Stimulated activated CD4-positive, alpha-beta T cell treated with anti-CD3 and anti-CD28 coated beads, Interleukin-4, amount 100 ng/mL, for 48 hours (primary cell): ENCODE measurements around the gene SEC63.
"Not testable (repeated sequence)": the region's sequence is repeated elsewhere in the genome, so short reads cannot be mapped to it uniquely, and the experiment has no call there.

ENCODE experiments used
- DNase-seq, 2 donors: peaks; one replicate each; pipeline ENCODE4 v3.0.0-alpha.2; 2020; ENCODE audit warnings: low read depth in 2 of 2

Gene SEC63

GRCh38 chr6:107931894-107932293, 26.1 kb downstream of the SEC63 start:
- DNase-seq = no peak

DNA sequence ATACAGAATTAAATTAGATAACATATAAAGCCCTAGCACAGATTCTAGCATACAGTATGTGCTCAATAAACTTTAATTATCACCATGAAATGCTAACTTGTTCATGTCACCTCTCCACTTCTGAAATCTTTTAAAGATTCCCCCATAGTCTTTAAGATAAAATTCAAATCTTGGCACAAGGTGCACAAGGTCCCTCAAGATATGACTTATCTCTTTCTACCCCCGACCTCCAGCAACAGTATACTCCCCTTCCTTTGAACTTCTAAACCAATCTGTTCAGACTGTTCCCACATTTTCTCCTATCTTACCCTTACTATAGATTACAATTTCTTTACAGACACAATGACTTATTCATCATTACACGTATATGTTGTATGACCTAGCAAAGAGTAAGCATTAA, 29.0 kb downstream of the SEC63 start:
- no peak for DNase-seq

DNA sequence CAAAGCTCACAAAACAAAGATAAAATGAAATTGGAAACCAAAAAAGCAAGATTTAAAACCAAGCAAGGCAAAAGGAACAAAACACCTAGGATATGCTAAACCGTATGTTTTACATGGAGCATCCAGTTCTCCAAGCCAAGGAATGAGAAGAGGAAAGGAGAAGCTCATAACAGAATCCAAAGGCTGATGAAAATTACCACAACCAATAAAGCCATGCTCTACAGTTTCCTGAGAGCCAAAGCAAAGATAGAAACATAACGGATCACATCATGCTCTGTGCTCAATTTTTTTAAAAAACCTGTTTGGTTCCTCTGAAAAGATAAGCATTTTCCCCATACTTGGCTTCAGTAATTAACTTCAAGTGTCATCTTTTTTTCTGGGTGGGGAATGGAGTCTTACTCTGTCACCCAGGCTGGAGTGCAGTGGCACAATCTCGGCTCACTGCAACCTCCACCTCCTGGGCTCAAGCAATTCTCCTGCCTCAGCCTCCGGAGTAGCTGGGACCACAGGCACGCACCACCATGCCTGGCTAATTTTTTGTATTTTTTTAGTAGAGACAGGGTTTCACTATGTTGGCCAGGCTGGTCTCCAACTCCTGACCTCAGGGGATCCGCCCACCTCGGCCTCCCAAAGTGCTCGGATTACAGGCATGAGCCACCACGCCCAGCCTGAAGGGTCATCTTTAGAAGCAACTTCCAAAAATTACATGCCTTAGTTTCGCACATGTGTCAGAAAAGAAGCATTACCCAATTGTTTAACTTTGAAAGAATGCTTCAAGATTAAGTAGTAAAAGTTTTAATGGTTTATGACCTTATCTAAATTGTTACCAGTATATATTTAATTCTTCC, 31.1 kb downstream of the SEC63 start:
- not testable (repeated sequence) for DNase-seq

DNA sequence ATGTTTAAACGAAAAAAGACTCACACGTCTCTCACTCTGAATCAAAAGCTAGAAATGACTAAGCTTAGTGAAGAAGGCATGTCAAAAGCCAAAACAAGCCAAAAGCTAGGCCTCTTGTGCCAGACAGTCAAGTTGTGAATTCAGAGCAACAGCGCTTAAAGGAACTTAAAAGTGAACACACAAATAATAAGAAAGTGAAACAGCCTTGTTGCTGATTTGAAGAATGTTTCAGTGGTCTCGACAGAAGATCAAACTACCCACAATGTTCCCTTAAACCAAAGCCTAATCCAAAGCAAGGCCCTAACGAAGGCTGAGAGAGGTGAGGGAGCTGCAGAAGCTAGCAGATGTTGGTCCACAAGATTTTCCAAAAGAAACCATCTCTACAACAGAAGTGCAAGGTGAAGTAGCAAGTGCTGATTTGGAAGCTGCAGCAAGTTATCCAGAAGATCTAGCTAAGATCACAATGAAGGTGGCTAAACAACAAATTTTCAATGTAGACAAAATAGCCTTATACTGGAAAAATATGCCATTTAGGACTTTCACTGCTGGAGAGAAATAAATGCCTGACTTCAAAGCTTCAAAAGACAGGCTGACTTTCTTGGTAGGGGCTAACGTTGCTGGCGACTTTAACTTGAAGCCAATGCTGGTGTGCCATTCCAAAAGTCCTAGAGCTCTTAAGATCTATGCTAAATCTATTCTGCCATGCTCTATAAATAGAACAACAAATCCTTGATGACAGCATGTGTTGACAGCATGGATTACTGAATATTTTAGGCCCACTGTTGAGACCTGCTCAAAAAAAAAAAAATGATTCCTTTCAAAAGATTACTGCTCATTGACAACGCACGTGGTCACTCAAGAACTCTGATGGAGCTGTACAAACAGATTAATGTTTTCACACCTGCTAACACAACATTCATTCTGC, 40.3 kb downstream of the SEC63 start:
- DNase-seq = no peak

DNA sequence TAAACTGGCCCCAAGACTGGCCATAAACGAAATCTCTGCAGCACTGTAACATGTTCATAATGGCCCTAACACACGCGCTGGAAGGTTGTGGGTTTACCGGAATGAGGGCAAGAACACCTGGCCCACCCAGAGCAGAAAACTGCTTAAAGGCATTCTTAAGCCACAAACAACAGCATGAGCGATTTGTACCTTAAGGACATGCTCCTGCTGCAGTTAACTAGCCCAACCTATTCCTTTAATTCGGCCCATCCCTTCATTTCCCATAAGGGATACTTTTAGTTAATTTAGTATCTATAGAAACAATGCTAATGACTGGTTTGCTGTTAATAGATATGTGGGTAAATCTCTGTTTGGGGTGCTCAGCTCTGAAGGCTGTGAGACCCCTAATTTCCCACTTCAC, 41.0 kb downstream of the SEC63 start:
- not testable (repeated sequence) for DNase-seq

- DNase-seq = no peak
Measured at GRCh38 chr6:107911692-107912091, 46.3 kb downstream of the SEC63 start.

DNA sequence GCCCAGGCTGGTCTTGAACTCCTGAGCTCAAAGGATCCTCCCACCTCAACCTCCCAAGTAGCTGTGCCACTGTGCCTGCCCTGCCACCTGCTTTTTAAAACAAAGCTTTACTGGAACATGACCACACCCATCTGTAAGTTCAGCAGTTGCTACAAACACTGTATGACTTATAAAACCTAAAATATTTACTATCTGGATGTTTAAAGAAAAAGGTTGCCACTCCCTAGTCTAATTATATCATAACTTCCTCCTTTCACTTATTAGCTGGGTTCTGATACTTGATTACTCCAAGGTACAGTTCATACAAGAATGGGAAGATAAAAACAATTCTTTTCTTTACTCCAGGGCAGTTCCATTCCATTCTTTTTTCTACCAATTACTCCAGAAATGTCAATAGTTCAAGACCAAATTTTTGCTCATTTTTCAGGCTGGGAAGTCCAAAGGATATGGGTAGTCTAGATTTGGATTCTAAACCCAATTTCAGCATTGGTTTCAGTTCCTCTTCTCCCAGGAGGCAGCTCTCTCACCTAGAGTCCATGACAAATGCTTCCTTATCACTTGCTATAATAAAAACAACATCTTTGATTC, 63.1 kb downstream of the SEC63 start:
- no peak for DNase-seq

DNA sequence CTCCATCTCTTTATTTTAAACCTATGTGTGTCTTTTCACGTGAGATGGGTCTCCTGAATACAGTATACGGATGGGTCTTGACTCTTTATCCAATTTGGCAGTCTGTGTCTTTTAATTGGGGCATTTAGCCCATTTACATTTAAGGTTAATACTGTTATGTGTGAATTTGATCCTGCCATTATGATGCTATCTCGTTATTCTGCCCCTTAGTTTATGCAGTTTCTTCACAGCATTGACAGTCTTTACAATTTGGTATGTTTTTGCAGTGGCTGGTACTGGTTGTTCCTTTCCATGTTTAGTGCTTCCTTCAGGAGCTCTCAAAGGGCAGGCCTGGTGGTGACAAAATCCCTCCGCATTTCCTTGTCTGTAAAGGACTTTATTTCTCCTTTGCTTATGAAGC, 67.6 kb downstream of the SEC63 start:
- DNase-seq = not testable (repeated sequence)

DNA sequence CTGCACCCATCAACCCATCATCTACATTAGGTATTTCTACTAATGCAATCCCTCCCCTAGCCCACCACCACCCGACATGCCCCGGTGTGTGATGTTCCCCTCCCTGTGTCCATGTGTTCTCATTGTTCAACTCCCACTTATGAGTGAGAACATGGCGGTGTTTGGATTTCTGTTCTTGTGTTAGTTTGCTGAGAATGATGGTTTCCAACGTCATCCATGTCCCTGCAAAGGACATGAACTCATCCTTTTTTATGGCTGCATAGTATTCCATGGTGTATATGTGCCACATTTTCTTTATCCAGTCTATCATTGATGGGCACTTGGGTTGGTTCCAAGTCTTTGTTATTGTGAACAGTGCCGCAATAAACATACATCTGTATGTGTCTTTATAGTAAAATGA, 72.1 kb downstream of the SEC63 start:
- DNase-seq = not testable (repeated sequence)

GRCh38 chr6:107879941-107880340, 78.1 kb downstream of the SEC63 start:
- DNase-seq = no peak

DNA sequence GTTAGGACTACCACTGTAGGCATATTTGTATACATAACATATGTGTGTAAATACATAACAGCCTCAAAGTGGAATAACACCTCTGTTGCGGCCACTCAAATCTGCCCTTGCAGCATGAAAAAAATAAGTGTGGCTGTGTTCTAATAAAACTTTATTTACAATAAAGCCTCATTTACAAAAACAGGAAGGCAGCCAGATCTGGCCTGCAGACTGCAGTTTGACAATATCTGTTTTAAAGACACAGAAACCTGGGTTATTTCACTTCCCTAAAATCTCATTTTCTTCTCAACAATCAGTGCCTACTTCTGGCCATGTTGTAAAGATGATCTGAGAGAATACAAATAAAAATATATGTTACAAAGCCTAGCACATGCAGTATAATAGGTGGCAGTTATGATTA, 80.0 kb downstream of the SEC63 start:
- no peak for DNase-seq

DNA sequence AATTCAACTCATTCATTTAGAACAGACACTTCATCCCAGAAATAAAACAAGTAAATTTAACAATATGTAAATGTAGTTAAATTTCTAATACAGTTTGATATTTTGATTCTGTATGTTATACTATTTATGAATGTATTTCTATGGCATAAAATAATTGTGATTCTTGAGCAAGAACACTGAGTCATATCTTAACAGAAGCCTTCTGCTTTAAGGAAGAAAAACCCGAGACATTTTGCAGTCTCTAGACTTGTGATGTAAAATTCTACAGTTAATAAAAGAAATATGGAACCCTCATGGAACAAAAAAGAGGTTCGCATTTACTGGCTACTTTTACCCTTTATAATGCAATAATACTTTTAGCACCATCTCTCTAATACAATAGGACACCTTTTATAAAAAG, 86.0 kb downstream of the SEC63 start:
- DNase-seq = no peak

- not testable (repeated sequence) for DNase-seq
Measured at GRCh38 chr6:107871512-107871911, 86.5 kb downstream of the SEC63 start.

- no peak for DNase-seq
Measured at GRCh38 chr6:107871016-107871415, 87.0 kb downstream of the SEC63 start.

DNA sequence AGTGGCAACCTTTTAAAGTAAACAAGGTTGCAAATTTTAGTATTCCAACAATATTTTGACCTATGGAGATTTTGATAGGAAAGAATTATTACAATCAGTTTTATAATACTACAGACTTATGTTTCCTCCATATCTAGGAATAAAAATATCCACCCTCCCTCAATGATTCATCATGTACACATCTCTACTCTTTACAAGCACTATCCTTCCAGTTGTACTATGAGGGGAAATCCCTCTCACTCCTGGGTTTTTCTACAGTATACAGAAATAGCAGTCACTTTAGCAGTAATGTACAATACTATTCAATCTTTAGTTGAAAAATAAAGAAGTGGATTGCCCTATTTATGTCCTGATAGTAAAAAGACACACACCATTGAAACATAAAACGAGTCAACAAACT, 87.6 kb downstream of the SEC63 start:
- DNase-seq = no peak

GRCh38 chr6:107869871-107870270, 88.1 kb downstream of the SEC63 start:
- no peak for DNase-seq

DNA sequence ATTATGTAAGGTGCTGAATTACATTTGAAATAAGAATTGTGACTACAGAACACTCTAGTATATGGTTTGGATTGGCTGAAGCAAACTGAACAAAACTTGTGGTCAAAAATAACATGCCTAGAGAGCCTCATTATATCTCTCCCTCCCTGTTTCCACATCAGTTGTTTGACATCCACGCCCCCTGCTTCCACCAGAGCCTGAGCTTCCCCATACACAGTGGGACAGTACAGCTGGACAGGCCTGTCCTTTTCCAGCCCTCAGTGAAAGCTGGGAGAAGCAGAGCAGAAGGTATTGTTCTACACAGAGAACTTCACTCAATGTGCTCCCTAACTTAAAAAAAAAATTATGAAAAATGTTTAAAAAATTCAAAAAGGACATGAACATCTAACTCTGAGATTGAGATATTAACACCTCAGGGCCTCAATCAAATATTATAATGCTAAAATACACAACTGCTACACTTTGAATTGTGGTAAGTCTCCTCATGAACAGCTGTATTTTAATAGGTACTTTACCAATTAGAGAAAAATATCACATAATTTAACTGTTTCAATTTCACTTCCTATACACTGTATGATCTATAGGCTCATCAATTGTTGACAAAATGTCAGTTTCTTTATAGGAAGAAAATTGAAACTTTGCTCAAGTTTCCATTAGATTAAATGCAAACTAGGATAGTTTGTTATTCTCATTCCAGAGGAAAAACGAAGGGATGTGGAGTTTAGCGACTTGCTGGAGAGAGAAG, 89.0 kb downstream of the SEC63 start:
- DNase-seq = no peak

- no peak for DNase-seq
Measured at GRCh38 chr6:107867302-107867615, 90.7 kb downstream of the SEC63 start.

GRCh38 chr6:107866606-107867301, 91.3 kb downstream of the SEC63 start:
- DNase-seq = peak in 1 of 2 donors; percentile 22

GRCh38 chr6:107864226-107865127, 93.5 kb downstream of the SEC63 start:
- DNase-seq = no peak
